ENCODE data around the gene CORO1C.
A peak's percentile ranks its signal among the peaks of the same experiment; 100 is the strongest.
"Not testable (repeated sequence)": the region's sequence is repeated elsewhere in the genome, so short reads cannot be mapped to it uniquely, and the experiment has no call there.

The CORO1C gene

GRCh38 chr12:108622921-108623514 is 108.3 kb downstream of the CORO1C start:
- no peak for DNase-seq (ENCODE audit: low read depth)
- H3K4me3 ChIP-seq (ENCODE audit: low read depth, low read length): no peak overlapping the region
- no peak for TF ChIP-seq CTCF (IDR thresholded peaks at IDR 0.05; ENCODE audit: low read depth, low read length, missing control alignments)

GRCh38 chr12:108622421-108622820 is 108.9 kb downstream of the CORO1C start:
- no peak for DNase-seq (ENCODE audit: low read depth)
- TF ChIP-seq CTCF (IDR thresholded peaks at IDR 0.05; ENCODE audit: low read depth, low read length, missing control alignments): no peak
- no peak overlapping the region for H3K4me3 ChIP-seq (ENCODE audit: low read depth, low read length)

- DNase-seq (ENCODE audit: low read depth): no peak
- no peak for TF ChIP-seq CTCF (IDR thresholded peaks at IDR 0.05; ENCODE audit: low read depth, low read length, missing control alignments)
Observed at GRCh38 chr12:108621161-108621560, 110.2 kb downstream of the CORO1C start.

GRCh38 chr12:108620236-108620879 is 111.0 kb downstream of the CORO1C start:
- H3K4me3 ChIP-seq (ENCODE audit: low read depth, low read length): no peak overlapping the region
- DNase-seq (ENCODE audit: low read depth): no peak
- TF ChIP-seq CTCF (IDR thresholded peaks at IDR 0.05; ENCODE audit: low read depth, low read length, missing control alignments): no peak

More at GRCh38 chr12:108621161-108621560, 110.2 kb downstream of the CORO1C start:
- H3K4me3 ChIP-seq (ENCODE audit: low read depth, low read length): no peak overlapping the region

- no peak overlapping the region for H3K4me3 ChIP-seq (ENCODE audit: low read depth, low read length)
- DNase-seq (ENCODE audit: low read depth): no peak
- TF ChIP-seq CTCF (IDR thresholded peaks at IDR 0.05; ENCODE audit: low read depth, low read length, missing control alignments): no peak
Observed at GRCh38 chr12:108619369-108620160, 111.8 kb downstream of the CORO1C start.

GRCh38 chr12:108618953-108619274 is 112.4 kb downstream of the CORO1C start:
- DNase-seq (ENCODE audit: low read depth); H3K4me3 ChIP-seq (ENCODE audit: low read depth, low read length): not testable (repeated sequence)

GRCh38 chr12:108618079-108618952 is 113.0 kb downstream of the CORO1C start:
- peak; percentile 92 for TF ChIP-seq CTCF (IDR thresholded peaks at IDR 0.05; ENCODE audit: low read depth, low read length, missing control alignments)
- peak; percentile 61 for DNase-seq (ENCODE audit: low read depth)
- H3K4me3 ChIP-seq (ENCODE audit: low read depth, low read length): no peak overlapping the region
